Measurements from ENCODE around the gene NTSR1. TPM values are rescaled to one million over a fixed set of nuclear protein-coding genes. Genes with fewer than 3 reads are reported as not detected.

Gene NTSR1
- total RNA-seq, 3 donors from 2014 or later (not counting 1 experiment from before 2014, with no cell fraction given): 0.11 to 0.45 TPM; not detected in 1

DNA sequence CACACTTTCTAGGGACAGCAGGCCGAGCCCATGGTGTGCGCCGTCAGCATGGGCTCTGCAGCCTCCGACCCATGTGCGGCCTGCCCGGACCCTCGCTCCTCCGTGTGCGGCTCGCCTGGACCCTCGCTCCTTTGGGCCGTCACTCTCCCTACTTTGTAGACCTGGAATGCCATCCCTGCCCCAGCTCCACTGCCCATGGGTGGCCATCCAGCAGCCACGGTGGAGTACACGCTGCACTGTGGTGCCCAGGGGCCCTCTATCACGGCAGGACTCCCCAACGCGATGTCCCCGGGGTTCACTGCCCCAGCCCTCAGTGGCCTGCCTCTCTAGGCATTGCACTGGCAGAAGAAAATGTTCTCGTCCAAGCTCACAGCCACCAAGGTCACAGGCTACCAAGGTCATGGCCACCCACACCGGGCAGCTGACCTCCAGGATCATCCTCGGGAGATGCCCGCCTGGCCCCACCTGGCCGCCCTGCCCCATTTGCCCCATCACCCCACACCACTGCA, 63.5 kb downstream of the NTSR1 start:
- ATAC-seq (no peak), DNase-seq (no peak)
- 95% methylated on average over 23 of the region's 23 CpGs for WGBS (ENCODE audit: insufficient coverage)
- TF ChIP-seq, protein P1, sequence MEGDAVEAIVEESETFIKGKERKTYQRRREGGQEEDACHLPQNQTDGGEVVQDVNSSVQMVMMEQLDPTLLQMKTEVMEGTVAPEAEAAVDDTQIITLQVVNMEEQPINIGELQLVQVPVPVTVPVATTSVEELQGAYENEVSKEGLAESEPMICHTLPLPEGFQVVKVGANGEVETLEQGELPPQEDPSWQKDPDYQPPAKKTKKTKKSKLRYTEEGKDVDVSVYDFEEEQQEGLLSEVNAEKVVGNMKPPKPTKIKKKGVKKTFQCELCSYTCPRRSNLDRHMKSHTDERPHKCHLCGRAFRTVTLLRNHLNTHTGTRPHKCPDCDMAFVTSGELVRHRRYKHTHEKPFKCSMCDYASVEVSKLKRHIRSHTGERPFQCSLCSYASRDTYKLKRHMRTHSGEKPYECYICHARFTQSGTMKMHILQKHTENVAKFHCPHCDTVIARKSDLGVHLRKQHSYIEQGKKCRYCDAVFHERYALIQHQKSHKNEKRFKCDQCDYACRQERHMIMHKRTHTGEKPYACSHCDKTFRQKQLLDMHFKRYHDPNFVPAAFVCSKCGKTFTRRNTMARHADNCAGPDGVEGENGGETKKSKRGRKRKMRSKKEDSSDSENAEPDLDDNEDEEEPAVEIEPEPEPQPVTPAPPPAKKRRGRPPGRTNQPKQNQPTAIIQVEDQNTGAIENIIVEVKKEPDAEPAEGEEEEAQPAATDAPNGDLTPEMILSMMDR (IDR thresholded peaks at IDR 0.05): no peak
- Histone ChIP-seq H3K27ac (ENCODE audit: low read length) (no peak overlapping the region), H3K36me3 (ENCODE audit: control insufficient read depth, insufficient read depth, low read length) (no peaks in the 10 kb centered on the region), H3K4me1 (ENCODE audit: control insufficient read depth, insufficient read depth, low read length) (peaks cover 30% of the 10 kb centered on the region), H3K4me3 (ENCODE audit: low read length) (no peak overlapping the region), H3K9me3 (ENCODE audit: control insufficient read depth, insufficient read depth, low read length) (no peaks in the 10 kb centered on the region), H3K27me3 (ENCODE audit: control insufficient read depth, insufficient read depth, low read length) (no peaks in the 10 kb centered on the region)
- no peak overlapping the region for H3K4me3 Mint-ChIP-seq
- H3K36me3 Mint-ChIP-seq: no peaks in the 10 kb centered on the region
- H3K27ac Mint-ChIP-seq: no peak overlapping the region
- intact Hi-C loops (cut with micrococcal nuclease): no loop called here
- peaks cover 8 to 21% of the 10 kb centered on the region in 2 donors for H3K4me1 Mint-ChIP-seq
- H3K9me3 Mint-ChIP-seq: no peaks in the 10 kb centered on the region
- no peaks in the 10 kb centered on the region for H3K27me3 Mint-ChIP-seq (ENCODE audit: low read depth in 2 of 2)

DNA sequence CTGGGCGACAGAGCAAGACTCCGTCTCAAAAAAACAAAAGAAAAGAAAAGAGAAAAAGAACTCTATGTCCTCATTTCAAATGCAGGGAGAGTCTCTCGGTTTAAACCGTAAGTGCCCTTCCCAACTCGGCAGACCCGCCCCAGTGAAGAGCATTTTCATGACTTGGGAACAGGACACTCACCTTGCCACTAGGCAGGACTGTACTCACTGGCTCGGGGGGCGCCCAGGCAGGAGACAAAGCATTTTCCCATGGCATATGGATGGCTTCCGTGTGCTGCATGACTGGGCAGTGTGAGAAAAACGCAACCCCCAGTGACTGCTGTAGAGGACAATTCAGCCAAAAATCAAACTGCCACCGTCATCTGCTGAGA, 64.0 kb downstream of the NTSR1 start:
- no peak for ATAC-seq
- Histone ChIP-seq H3K9me3 (ENCODE audit: control insufficient read depth, insufficient read depth, low read length) (no peaks in the 10 kb centered on the region), H3K4me1 (ENCODE audit: control insufficient read depth, insufficient read depth, low read length) (peaks cover 34% of the 10 kb centered on the region), H3K27ac (ENCODE audit: low read length) (no peak overlapping the region), H3K4me3 (ENCODE audit: low read length) (no peak overlapping the region), H3K27me3 (ENCODE audit: control insufficient read depth, insufficient read depth, low read length) (no peaks in the 10 kb centered on the region), H3K36me3 (ENCODE audit: control insufficient read depth, insufficient read depth, low read length) (no peaks in the 10 kb centered on the region)
- intact Hi-C loops (cut with micrococcal nuclease): no loop called here
- Mint-ChIP-seq H3K36me3 (no peaks in the 10 kb centered on the region), H3K4me1 (peaks cover 8 to 25% of the 10 kb centered on the region in 2 donors), H3K9me3 (no peaks in the 10 kb centered on the region), H3K27me3 (ENCODE audit: low read depth in 2 of 2) (no peaks in the 10 kb centered on the region), H3K27ac (no peak overlapping the region), H3K4me3 (no peak overlapping the region)
- DNase-seq: no peak
- TF ChIP-seq, protein P1 (IDR thresholded peaks at IDR 0.05): no peak
- WGBS (ENCODE audit: insufficient coverage): 93% methylated on average over 11 of the region's 11 CpGs

DNA sequence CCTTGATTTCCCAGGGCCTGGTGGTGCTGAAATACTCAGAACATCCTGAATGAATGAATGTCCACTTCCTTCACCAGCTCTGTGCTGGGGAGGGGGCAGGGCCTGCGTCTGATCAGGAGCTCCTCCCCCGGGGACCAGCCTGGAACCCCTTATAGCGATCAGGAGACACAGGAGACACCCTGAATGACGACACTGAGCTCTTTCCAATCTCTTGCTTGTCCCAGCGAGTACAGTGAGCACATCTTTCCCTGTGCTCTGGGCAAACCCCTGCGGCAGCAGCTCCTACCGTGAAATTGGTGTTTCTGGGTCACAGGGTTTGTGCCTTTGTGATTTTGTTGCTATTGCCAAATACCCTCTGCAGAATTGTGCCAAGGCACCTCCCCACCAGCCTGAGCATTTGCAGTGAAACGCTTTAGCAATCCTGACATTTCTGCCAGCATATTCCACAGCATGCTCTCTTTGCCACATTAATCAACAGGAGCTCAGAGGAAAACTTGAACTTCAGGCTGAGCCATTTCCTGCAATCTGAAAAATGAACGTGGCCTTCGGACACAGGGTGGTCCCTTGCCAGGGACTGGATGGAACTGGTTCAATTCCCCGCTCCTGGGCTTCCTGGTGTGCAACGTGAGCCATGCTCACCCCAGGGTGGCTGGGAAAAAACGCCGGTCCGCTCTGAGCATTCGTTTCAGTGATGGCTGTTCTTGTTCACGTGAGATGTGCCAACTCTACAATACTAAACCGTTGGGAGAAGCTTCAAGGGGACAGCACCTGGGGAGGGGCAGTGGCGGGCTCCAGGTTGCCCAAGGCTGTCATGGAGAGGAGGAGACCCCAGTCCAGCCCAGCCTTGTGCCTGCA, 64.6 kb downstream of the NTSR1 start:
- H3K4me3 Mint-ChIP-seq: no peak overlapping the region
- ATAC-seq (no peak), DNase-seq (no peak)
- TF ChIP-seq, protein P1 (IDR thresholded peaks at IDR 0.05): no peak
- no peaks in the 10 kb centered on the region for H3K27me3 ChIP-seq (ENCODE audit: control insufficient read depth, insufficient read depth, low read length)
- H3K27me3 Mint-ChIP-seq (ENCODE audit: low read depth in 2 of 2): no peaks in the 10 kb centered on the region
- H3K4me3 ChIP-seq (ENCODE audit: low read length): no peak overlapping the region
- H3K9me3 Mint-ChIP-seq: no peaks in the 10 kb centered on the region
- peaks cover 37% of the 10 kb centered on the region for H3K4me1 ChIP-seq (ENCODE audit: control insufficient read depth, insufficient read depth, low read length)
- H3K9me3 ChIP-seq (ENCODE audit: control insufficient read depth, insufficient read depth, low read length): no peaks in the 10 kb centered on the region
- H3K27ac Mint-ChIP-seq: no peak overlapping the region
- H3K36me3 ChIP-seq (ENCODE audit: control insufficient read depth, insufficient read depth, low read length): no peaks in the 10 kb centered on the region
- WGBS (ENCODE audit: insufficient coverage): 78% methylated on average over 19 of the region's 19 CpGs
- intact Hi-C loops (cut with micrococcal nuclease): no loop called here
- H3K27ac ChIP-seq (ENCODE audit: low read length): no peak overlapping the region
- peaks cover 8 to 25% of the 10 kb centered on the region in 2 donors for H3K4me1 Mint-ChIP-seq
- H3K36me3 Mint-ChIP-seq: no peaks in the 10 kb centered on the region

Data from natural killer cell (primary cell).